K562 (cell line): ENCODE measurements around the gene WDR1. TPM values are rescaled to one million over a fixed set of nuclear protein-coding genes. Genes with fewer than 3 reads are reported as not detected.

ENCODE experiments used
- ATAC-seq: fragments of 200-7000 bp; cut with Tn5 transposase; 3 replicates; pipeline ENCODE4 v1.9.1; 2020; ENCODE audit warnings: moderate library complexity
- BruUV-seq: library from RNA; stranded (reverse); fragments of 400-500 nt; replicated peaks from 2 replicates; lab custom pipeline; 2021; lab: Mats Ljungman, UMichigan
- CTCF ChIA-PET: fragments of 300-600 bp; formaldehyde crosslinking; extraction: SDS; loops from one replicate; lab custom pipeline; 2021; ENCODE audit warnings: low intra/inter-chr PET ratio; lab: Yijun Ruan, JAX
- POLR2A ChIA-PET: fragments of 300-600, 350-650 bp; sonication (Branson Sonifier 250); formaldehyde crosslinking; extraction: SDS; loops from one replicate; lab custom pipeline; 2021; ENCODE audit warnings: antibody characterized with exemption, inconsistent platforms; lab: Yijun Ruan, JAX
- DNase-seq, 4 experiments: peaks; one replicate each; pipeline versions ENCODE4 v3.0.0 to v3.0.0-alpha.2; 2011 to 2018; ENCODE audit warnings: low spot score in 3 of 4, mixed read lengths in 3 of 4; ENCODE audit errors: extremely low read depth in 1 of 4
- FAIRE-seq: peaks from 2 replicates; lab custom pipeline; 2011; peaks lifted over from hg19 to GRCh38; lab: Jason Lieb, UNC
- H2AFZ ChIP-seq: 2 replicates; pipeline ENCODE4 v1.6.0; 2011; ENCODE audit warnings: low read depth, low read length, control low read depth, inconsistent platforms
- H3K27ac ChIP-seq: fragments of 200-600 bp; 3 replicates; pipeline ENCODE4 v1.8.0; 2011; ENCODE audit warnings: low read depth, mild to moderate bottlenecking, control low read depth, inconsistent platforms, low read length, moderate library complexity, mixed read lengths; ENCODE audit errors: extremely low read depth
- H3K27me3 ChIP-seq, 2 experiments: fragments of 300-600 bp in 1 of 2; 2 replicates in 1 of 2; 3 replicates in 1 of 2; pipeline versions ENCODE4 v1.6.0 to v1.8.0; 2011; ENCODE audit warnings: inconsistent platforms in 2 of 2, low read length in 2 of 2, mild to moderate bottlenecking in 1 of 2, mixed read lengths in 1 of 2, moderate library complexity in 1 of 2; ENCODE audit not compliant: control insufficient read depth in 2 of 2, insufficient read depth in 2 of 2
- H3K36me3 ChIP-seq: fragments of 300-600 bp; 3 replicates; pipeline ENCODE4 v1.8.0; 2011; ENCODE audit warnings: mild to moderate bottlenecking, low read length, inconsistent platforms; ENCODE audit not compliant: control insufficient read depth, insufficient read depth
- H3K4me1 ChIP-seq, 2 experiments: fragments of 200-600 bp in 1 of 2; replicated peaks in 1 of 2; 2 replicates in 1 of 2; 3 replicates in 1 of 2; pipeline versions ENCODE4 v1.5.1 to v1.8.0; 2011; ENCODE audit warnings: inconsistent platforms in 2 of 2, low read length in 2 of 2, mild to moderate bottlenecking in 1 of 2, mixed read lengths in 1 of 2, moderate library complexity in 1 of 2; ENCODE audit not compliant: control insufficient read depth in 2 of 2, insufficient read depth in 2 of 2
- H3K4me2 ChIP-seq: 2 replicates; pipeline ENCODE4 v1.6.1; 2011; ENCODE audit warnings: low read length, control low read depth, inconsistent platforms, mixed read lengths; ENCODE audit not compliant: insufficient read depth
- H3K4me3 ChIP-seq: fragments of 200-600 bp; sonication (generic), shearing (Covaris generic); 2 replicates; pipeline ENCODE4 v1.5.1; 2016; ENCODE audit warnings: control low read depth, inconsistent platforms
- H3K79me2 ChIP-seq: fragments of 200-600 bp; 3 replicates; pipeline ENCODE4 v1.8.0; 2011; ENCODE audit warnings: low read length, inconsistent platforms; ENCODE audit not compliant: control insufficient read depth, insufficient read depth
- H3K9ac ChIP-seq, 2 experiments: 2 replicates each; pipeline versions ENCODE4 v1.6.0 to v1.6.1; 2011; ENCODE audit warnings: low read depth in 2 of 2, low read length in 2 of 2, control low read depth in 1 of 2, inconsistent platforms in 1 of 2, mild to moderate bottlenecking in 1 of 2, mixed read lengths in 1 of 2; ENCODE audit not compliant: insufficient read depth in 1 of 2
- H3K9me1 ChIP-seq: one replicate; pipeline ENCODE4 v1.6.0; 2011; ENCODE audit warnings: inconsistent platforms, mild to moderate bottlenecking, low read length, moderate library complexity; ENCODE audit not compliant: control insufficient read depth, insufficient read depth
- H3K9me3 ChIP-seq: replicated peaks from 2 replicates; pipeline ENCODE4 v1.5.1; 2011; ENCODE audit warnings: low read depth, low read length, inconsistent platforms; ENCODE audit not compliant: control insufficient read depth, insufficient read depth
- H4K20me1 ChIP-seq: replicated peaks from 2 replicates; pipeline ENCODE4 v1.6.1; 2011; ENCODE audit warnings: low read length, inconsistent platforms, mixed read lengths; ENCODE audit not compliant: control insufficient read depth, insufficient read depth
- NFIC ChIP-seq: fragments of 450-650 bp; IDR thresholded peaks from 2 replicates; pipeline ENCODE4 v1.6.1; 2017; ENCODE audit warnings: mild to moderate bottlenecking, inconsistent platforms
- PHTF2 ChIP-seq: fragments of 250-450 bp; sonication (Bioruptor Pico); IDR thresholded peaks from 2 replicates; pipeline ENCODE4 v1.5.0; 2021; ENCODE audit warnings: mild to moderate bottlenecking
- RBM34 ChIP-seq: fragments of 200-400 bp; formaldehyde crosslinking; IDR thresholded peaks from 2 replicates; pipeline ENCODE4 v1.6.1; 2018; ENCODE audit warnings: low read length, borderline replicate concordance; ENCODE audit not compliant: insufficient read depth
- STAT5B ChIP-seq: fragments of 250-450 bp; sonication (Bioruptor Pico); IDR thresholded peaks from 2 replicates; pipeline ENCODE4 v1.8.0; 2021; ENCODE audit warnings: mild to moderate bottlenecking, inconsistent platforms
- ZKSCAN1 ChIP-seq: fragments of 150-350 bp; IDR thresholded peaks from 2 replicates; pipeline ENCODE4 v1.6.1; 2016; ENCODE audit warnings: low read depth, low read length
- ZNF354B ChIP-seq: fragments of 250-450 bp; sonication (Bioruptor Pico); IDR thresholded peaks from 2 replicates; pipeline ENCODE4 v1.4.0; 2020
- WGBS: fragments of 100-300 bp; shearing (Covaris generic); methylation state at CpG from one replicate; pipeline ENCODE4 v1.1.6; 2016; ENCODE audit warnings: low coverage, mixed read lengths; ENCODE audit not compliant: insufficient coverage; ENCODE audit errors: missing lambda C conversion rate; 5-methylcytosine and 5-hydroxymethylcytosine counted together
- in situ Hi-C: fragments of 300-500 bp; cut with MboI; formaldehyde crosslinking; loops from 4 replicates; pipeline ENCODE4 v1.15.0; 2018; ENCODE audit warnings: inconsistent platforms, mixed read lengths
- intact Hi-C: fragments of 100-400 bp; cut with micrococcal nuclease; formaldehyde crosslinking; loops from 2 replicates; pipeline ENCODE4 v1.14.2; 2022
- polyA plus RNA-seq, 8 experiments: library from polyadenylated mRNA; depleted of rRNA in 4 of 8; stranded (reverse) in 5 of 8; unstranded in 3 of 8; fragments of >200 nt; fragmentation: Nextera tagmentation in 2 of 8; fragmentation: Illumina TruSeq in 1 of 8; extraction: Ambion mirVana in 2 of 8; extraction: Trizol in 1 of 8; gene quantifications; 2 replicates each; pipeline versions ENCODE4 v1.2.1 to v1.2.3, GENCODE V29; 2011 to 2014; ENCODE audit warnings: inconsistent platforms in 1 of 8, missing spikeins in 1 of 8
- total RNA-seq, 7 experiments: library from RNA; depleted of rRNA in 6 of 7; stranded (reverse); fragments of >200 nt in 6 of 7; fragmentation: Illumina TruSeq in 2 of 7; extraction: Trizol in 2 of 7; gene quantifications; 2 replicates each; pipeline versions ENCODE4 v1.2.1 to v1.2.3, GENCODE V29; 2011 to 2021; ENCODE audit warnings: low replicate concordance in 1 of 7

The WDR1 gene
- total and polyA plus RNA-seq, 9 of the 15 experiments (the other 6 are each of a cell fraction or from before 2014, with no cell fraction given) = 16.1 to 213 (median 125) TPM

GRCh38 chr4:10139518-10139917, 22.9 kb upstream of the WDR1 start:
- BruUV-seq = no TSS peak
- TF ChIP-seq ZKSCAN1 (peak; percentile 56; the same call in 1 of the 2 replicates), STAT5B (CRISPR knock-in tag) (no peak)
- DNase-seq (no peak), FAIRE-seq (no peak), ATAC-seq (no peak)
- Histone ChIP-seq H3K36me3 (no peaks in the 10 kb centered on the region), H3K4me2 (no peak overlapping the region), H3K9ac (no peak overlapping the region), H3K27ac (no peak overlapping the region), H3K9me1 (no peaks in the 10 kb centered on the region), H3K27me3 (peaks cover 30 to 60% of the 10 kb centered on the region in 2 experiments; a peak in 3 of 5 replicates), H3K4me1 (no peaks in the 10 kb centered on the region), H4K20me1 (no peaks in the 10 kb centered on the region), H2AFZ (no peak overlapping the region), H3K9me3 (no peaks in the 10 kb centered on the region), H3K79me2 (no peaks in the 10 kb centered on the region), H3K4me3 (no peak overlapping the region)
- POLR2A ChIA-PET = interaction anchor here (11.9 kb wide), 1 partner anchor 20 kb away, joined by 216 read pairs; the partner anchor contains the start of gene WDR1
- CTCF ChIA-PET = no interaction called here
- WGBS = 0% methylated on average over 2 of the region's 2 CpGs
- in situ Hi-C loops (no loop called here), intact Hi-C loops (no loop called here)

GRCh38 chr4:10135260-10135659, 18.7 kb upstream of the WDR1 start:
- in situ Hi-C loops = no loop called here

More at GRCh38 chr4:10135260-10135659, 18.7 kb upstream of the WDR1 start:
- Histone ChIP-seq H2AFZ (no peak overlapping the region), H3K36me3 (no peaks in the 10 kb centered on the region), H4K20me1 (no peaks in the 10 kb centered on the region), H3K9me1 (no peaks in the 10 kb centered on the region), H3K4me2 (no peak overlapping the region), H3K27me3 (peaks cover 17 to 66% of the 10 kb centered on the region in 2 experiments; a peak in 4 of 5 replicates), H3K4me3 (no peak overlapping the region), H3K27ac (no peak overlapping the region), H3K9me3 (no peaks in the 10 kb centered on the region), H3K79me2 (no peaks in the 10 kb centered on the region), H3K4me1 (no peaks in the 10 kb centered on the region; a peak in 1 of 5 replicates), H3K9ac (no peak overlapping the region)
- POLR2A ChIA-PET = interaction anchor here (11.9 kb wide), 1 partner anchor 15 kb away, joined by 216 read pairs; the partner anchor contains the start of gene WDR1
- no peak for TF ChIP-seq ZNF354B (CRISPR knock-in tag)
- TF ChIP-seq RBM34 = no peak
- TF ChIP-seq PHTF2 (CRISPR knock-in tag) = no peak
- TF ChIP-seq NFIC = peak; percentile 26
- DNase-seq = no peak
- no peak for FAIRE-seq
- 0% methylated on average over 3 of the region's 3 CpGs for WGBS
- CTCF ChIA-PET = no interaction called here
- BruUV-seq = no TSS peak
- no peak for ATAC-seq
- intact Hi-C loops = no loop called here
